Lower leg skin (tissue), 4 donors: ENCODE data around the gene ITGB3. TPM values are rescaled to one million over a fixed set of nuclear protein-coding genes. Genes with fewer than 3 reads are reported as not detected.

Source experiments
- DNase-seq, 2 donors: peaks; one replicate each; pipeline ENCODE4 v3.0.0-alpha.2; 2019; ENCODE audit warnings: low spot score in 2 of 2
- H3K4me3 ChIP-seq: fragments of 200-600 bp; sonication (generic); 2 replicates; pipeline ENCODE4 v1.5.1; 2017; ENCODE audit warnings: mild to moderate bottlenecking, low read depth; ENCODE audit not compliant: poor library complexity, severe bottlenecking
- CTCF ChIP-seq, 3 donors: fragments of 450-650 bp; IDR thresholded peaks; one replicate each; pipeline ENCODE4 v1.5.1; 2016; ENCODE audit warnings: antibody characterized with exemption in 3 of 3, mild to moderate bottlenecking in 3 of 3, moderate library complexity in 2 of 3
- POLR2A ChIP-seq, 2 donors: fragments of 450-650 bp; IDR thresholded peaks; one replicate each; pipeline ENCODE4 v1.6.1; 2016 to 2017; ENCODE audit warnings: antibody characterized with exemption in 2 of 2, mild to moderate bottlenecking in 1 of 2, moderate library complexity in 1 of 2
- WGBS, 2 donors: methylation state at CpG; one replicate each; pipeline ENCODE4 v1.1.5; 2018; 5-methylcytosine and 5-hydroxymethylcytosine counted together
- intact Hi-C: fragments of 100-400 bp; cut with DNase I; formaldehyde crosslinking; loops from one replicate; pipeline ENCODE4 v1.15.0; 2023; ENCODE audit warnings: low total_unique reads
- total RNA-seq, 4 donors: library from RNA; depleted of rRNA; stranded (reverse); fragments of >200 nt; gene quantifications; one replicate each; pipeline ENCODE4 v1.1.0, GENCODE V29; 2016

ITGB3 gene
- total RNA-seq, 4 donors from 2014 or later, result 2.2 to 3.7 (median 3.1) TPM

- 82 to 85% methylated on average over 8 of the region's 8 CpGs for WGBS, 2 donors
- no peak overlapping the region for H3K4me3 ChIP-seq
- TF ChIP-seq CTCF (IDR thresholded peaks at IDR 0.05) (no peak), POLR2A (IDR thresholded peaks at IDR 0.05) (no peak)
- intact Hi-C loops, result no loop called here
- no peak for DNase-seq
These were observed 46.2 kb upstream of the ITGB3 start for GRCh38 chr17:47207143-47208067.

GRCh38 chr17:47208744-47209488 lies 44.7 kb upstream of the ITGB3 start, which contains the start of gene MYL4:
Gene MYL4, plus strand, starts transcription at chr17:47209348. Its CDS starts 75 bp downstream, at chr17:47209423.
- intact Hi-C loops, result no loop called here
- H3K4me3 ChIP-seq, result no peak within 1 kb of the TSS
- WGBS, 2 donors, result 82 to 89% methylated on average over 6 of the region's 6 CpGs
- TF ChIP-seq CTCF (IDR thresholded peaks at IDR 0.05) (no peak), POLR2A (IDR thresholded peaks at IDR 0.05) (no peak)
- DNase-seq, result no peak

- H3K4me3 ChIP-seq, result no peak overlapping the region
- TF ChIP-seq POLR2A (IDR thresholded peaks at IDR 0.05) (no peak), CTCF (IDR thresholded peaks at IDR 0.05) (no peak)
- intact Hi-C loops, result no loop called here
- 98 to 100% methylated on average over 3 of the region's 3 CpGs for WGBS, 2 donors
- DNase-seq, result no peak
These were observed 44.1 kb upstream of the ITGB3 start for GRCh38 chr17:47209499-47209898.

- DNase-seq, result no peak
- TF ChIP-seq CTCF (IDR thresholded peaks at IDR 0.05) (no peak), POLR2A (IDR thresholded peaks at IDR 0.05) (no peak)
- 51 to 70% methylated on average over 3 of the region's 3 CpGs for WGBS, 2 donors
These were observed 43.5 kb upstream of the ITGB3 start for GRCh38 chr17:47210105-47210504.

GRCh38 chr17:47210779-47211178 lies 42.8 kb upstream of the ITGB3 start:
- H3K4me3 ChIP-seq, result no peak overlapping the region
- WGBS, 2 donors, result 85 to 87% methylated on average over 2 of the region's 2 CpGs
- TF ChIP-seq POLR2A (IDR thresholded peaks at IDR 0.05), result no peak
- no peak for TF ChIP-seq CTCF (IDR thresholded peaks at IDR 0.05)
- no peak for DNase-seq
- intact Hi-C loops, result no loop called here

More at GRCh38 chr17:47210105-47210504, 43.5 kb upstream of the ITGB3 start:
- H3K4me3 ChIP-seq, result no peak overlapping the region
- intact Hi-C loops, result no loop called here
